Measurements from ENCODE around the gene AGAP1. TPM values are rescaled to one million over a fixed set of nuclear protein-coding genes. Genes with fewer than 3 reads are reported as not detected.

The AGAP1 gene
- total RNA-seq, 6 experiments from 2014 or later, result 14.1 to 16.0 (median 15.1) TPM

DNA sequence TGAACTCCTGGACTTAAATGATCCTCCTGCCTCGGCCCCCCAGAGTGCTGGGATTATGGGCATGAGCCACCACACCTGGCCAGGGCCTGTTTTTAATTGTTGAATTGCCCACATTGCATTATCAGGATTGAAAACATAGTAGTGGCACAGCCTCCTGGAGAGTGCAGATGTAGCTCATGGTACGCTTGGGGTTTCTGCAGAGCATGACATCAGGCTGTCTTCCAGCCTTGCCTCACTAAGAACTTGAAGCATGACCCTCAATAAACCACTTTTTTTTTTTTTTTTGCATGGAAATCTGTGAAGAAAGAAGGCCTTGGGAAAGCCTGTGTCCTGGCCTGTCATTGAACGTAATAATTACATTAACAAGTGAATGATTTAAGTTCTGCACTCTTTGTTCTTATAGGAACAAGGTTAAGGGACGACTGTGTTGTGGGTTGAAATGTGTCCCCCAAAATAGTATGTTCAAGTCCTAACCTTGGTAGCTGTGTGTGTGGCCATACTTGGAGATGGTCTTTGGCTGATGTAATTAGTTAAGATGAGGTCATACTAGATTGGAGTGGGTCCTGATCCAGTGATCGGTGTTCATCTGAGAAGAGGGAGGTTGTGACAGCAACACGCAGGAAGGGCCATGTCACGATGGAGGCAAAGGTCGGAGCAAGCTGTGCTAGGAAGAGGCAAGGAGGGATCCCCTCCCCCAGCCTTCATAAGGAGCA lies 90.2 kb downstream of the AGAP1 start:
- Mint-ChIP-seq H3K4me1 (ENCODE audit: low read depth) (peaks cover 5% of the 10 kb centered on the region; the same call in 1 of the 2 replicates), H3K4me3 (no peak overlapping the region)
- no peak for DNase-seq

DNA sequence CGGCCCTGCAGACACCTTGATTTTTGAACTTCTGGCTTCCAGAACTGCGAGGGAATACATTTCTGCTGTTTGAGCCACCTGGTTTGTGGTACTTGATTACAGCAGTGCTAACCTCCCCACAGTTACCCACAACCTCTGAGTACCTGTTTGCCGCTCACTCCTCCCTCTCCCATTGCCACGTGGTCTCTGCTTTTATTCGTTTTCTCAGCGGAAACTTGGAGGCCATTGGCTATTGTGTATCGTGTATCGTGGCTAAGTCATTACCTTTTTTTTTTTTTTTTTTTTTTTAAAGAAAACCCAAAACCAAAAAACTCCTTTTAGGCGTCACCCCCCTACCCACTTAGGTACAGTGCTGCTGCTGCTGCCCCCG lies 90.8 kb downstream of the AGAP1 start:
- H3K4me1 Mint-ChIP-seq (ENCODE audit: low read depth), result peaks cover 5% of the 10 kb centered on the region; the same call in 1 of the 2 replicates
- H3K9me3 Mint-ChIP-seq, result no peaks in the 10 kb centered on the region
- H3K36me3 Mint-ChIP-seq (ENCODE audit: low read depth), result no peaks in the 10 kb centered on the region
- no peak overlapping the region for H3K27ac Mint-ChIP-seq
- H3K4me3 Mint-ChIP-seq, result no peak overlapping the region
- TF ChIP-seq, protein P1, sequence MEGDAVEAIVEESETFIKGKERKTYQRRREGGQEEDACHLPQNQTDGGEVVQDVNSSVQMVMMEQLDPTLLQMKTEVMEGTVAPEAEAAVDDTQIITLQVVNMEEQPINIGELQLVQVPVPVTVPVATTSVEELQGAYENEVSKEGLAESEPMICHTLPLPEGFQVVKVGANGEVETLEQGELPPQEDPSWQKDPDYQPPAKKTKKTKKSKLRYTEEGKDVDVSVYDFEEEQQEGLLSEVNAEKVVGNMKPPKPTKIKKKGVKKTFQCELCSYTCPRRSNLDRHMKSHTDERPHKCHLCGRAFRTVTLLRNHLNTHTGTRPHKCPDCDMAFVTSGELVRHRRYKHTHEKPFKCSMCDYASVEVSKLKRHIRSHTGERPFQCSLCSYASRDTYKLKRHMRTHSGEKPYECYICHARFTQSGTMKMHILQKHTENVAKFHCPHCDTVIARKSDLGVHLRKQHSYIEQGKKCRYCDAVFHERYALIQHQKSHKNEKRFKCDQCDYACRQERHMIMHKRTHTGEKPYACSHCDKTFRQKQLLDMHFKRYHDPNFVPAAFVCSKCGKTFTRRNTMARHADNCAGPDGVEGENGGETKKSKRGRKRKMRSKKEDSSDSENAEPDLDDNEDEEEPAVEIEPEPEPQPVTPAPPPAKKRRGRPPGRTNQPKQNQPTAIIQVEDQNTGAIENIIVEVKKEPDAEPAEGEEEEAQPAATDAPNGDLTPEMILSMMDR (IDR thresholded peaks at IDR 0.05), result no peak
- peaks cover 8% of the 10 kb centered on the region for H3K27me3 Mint-ChIP-seq (ENCODE audit: insufficient read depth)
- DNase-seq, result no peak

More for the DNA sequence above, 90.2 kb downstream of the AGAP1 start:
- H3K27ac Mint-ChIP-seq, result no peak overlapping the region
- TF ChIP-seq, protein P1 (IDR thresholded peaks at IDR 0.05), result no peak
- H3K27me3 Mint-ChIP-seq (ENCODE audit: insufficient read depth), result peaks cover 8% of the 10 kb centered on the region
- H3K9me3 Mint-ChIP-seq, result no peaks in the 10 kb centered on the region
- no peaks in the 10 kb centered on the region for H3K36me3 Mint-ChIP-seq (ENCODE audit: low read depth)

DNA sequence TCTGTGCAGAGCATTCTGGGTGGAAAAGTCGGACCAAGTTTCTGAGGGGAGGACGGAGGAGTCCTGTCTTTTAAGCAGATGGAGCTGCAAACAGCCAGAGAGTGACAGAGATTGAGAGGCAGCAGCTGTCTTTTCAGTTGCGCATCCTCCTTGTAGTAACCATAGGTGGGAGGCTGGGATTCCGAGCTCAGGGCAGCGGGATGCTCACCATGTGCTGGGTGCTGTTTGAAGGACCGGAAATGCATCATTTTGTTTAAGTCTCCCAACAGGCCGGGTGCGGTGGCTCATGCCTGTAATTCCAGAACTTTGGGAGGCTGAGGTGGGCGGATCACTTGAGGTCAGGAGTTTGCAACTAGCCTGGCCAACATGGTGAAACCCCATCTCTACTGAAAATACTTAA lies 93.4 kb downstream of the AGAP1 start:
- TF ChIP-seq, protein P1 (IDR thresholded peaks at IDR 0.05), result no peak
- no peaks in the 10 kb centered on the region; the same call in 1 of the 2 replicates for H3K4me1 Mint-ChIP-seq (ENCODE audit: low read depth)
- H3K27ac Mint-ChIP-seq, result no peak overlapping the region
- H3K27me3 Mint-ChIP-seq (ENCODE audit: insufficient read depth), result peaks cover 6% of the 10 kb centered on the region
- no peaks in the 10 kb centered on the region for H3K9me3 Mint-ChIP-seq
- no peaks in the 10 kb centered on the region for H3K36me3 Mint-ChIP-seq (ENCODE audit: low read depth)
- no peak for DNase-seq
- H3K4me3 Mint-ChIP-seq, result no peak overlapping the region

DNA sequence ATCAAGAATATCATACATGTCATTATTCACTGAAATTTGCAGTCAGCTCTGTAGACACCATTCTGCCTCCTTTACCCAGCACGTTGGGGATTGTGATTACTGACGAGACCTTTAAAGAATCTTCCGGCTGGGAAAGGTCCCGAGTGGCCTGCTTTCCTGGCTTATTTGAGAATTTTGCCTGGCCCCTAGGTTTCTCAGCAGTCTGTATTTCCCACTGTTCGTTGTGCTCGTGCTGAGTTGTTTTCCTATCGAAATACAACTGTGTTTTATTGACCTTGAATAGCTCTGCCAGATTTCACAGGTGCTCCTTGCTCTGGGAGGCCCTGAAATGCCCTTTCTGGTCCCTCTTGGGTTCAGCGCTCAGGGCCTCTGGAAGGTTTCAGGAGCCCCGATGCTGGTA lies 94.9 kb downstream of the AGAP1 start:
- Mint-ChIP-seq H3K36me3 (ENCODE audit: low read depth) (no peaks in the 10 kb centered on the region), H3K27ac (no peak overlapping the region), H3K9me3 (no peaks in the 10 kb centered on the region), H3K4me1 (ENCODE audit: low read depth) (no peaks in the 10 kb centered on the region; the same call in 1 of the 2 replicates), H3K27me3 (ENCODE audit: insufficient read depth) (peaks cover 6% of the 10 kb centered on the region), H3K4me3 (no peak overlapping the region)
- DNase-seq, result no peak
- TF ChIP-seq, protein P1 (IDR thresholded peaks at IDR 0.05), result no peak

DNA sequence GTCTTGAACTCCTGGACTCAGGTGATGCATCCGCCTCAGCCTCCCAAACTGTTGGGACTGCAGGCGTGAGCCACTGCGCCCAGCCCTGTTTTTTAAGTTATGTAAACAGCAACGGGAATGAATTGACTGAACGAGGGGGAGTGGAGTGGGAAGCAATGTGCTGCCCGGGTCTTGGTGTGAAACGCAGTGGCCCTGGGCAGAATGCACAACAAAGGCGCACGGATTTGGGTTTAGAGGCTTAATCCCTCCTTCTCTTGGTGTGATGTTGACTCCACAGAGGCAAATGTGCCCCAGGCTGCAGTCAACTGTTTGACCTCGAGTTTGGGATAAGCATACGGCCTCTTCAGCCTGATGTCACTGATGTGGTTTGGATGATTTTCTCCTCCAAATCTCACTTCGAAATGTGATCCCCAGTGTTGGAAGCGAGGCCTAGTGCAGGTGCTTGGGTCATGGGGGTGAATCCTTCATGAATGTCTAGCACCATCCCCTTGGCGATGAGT lies 97.4 kb downstream of the AGAP1 start:
- H3K27me3 Mint-ChIP-seq (ENCODE audit: insufficient read depth), result peaks cover 2% of the 10 kb centered on the region; the same call in 1 of the 2 replicates
- H3K27ac Mint-ChIP-seq, result no peak overlapping the region
- no peak overlapping the region for H3K4me3 Mint-ChIP-seq
- no peaks in the 10 kb centered on the region for H3K9me3 Mint-ChIP-seq
- H3K4me1 Mint-ChIP-seq (ENCODE audit: low read depth), result no peaks in the 10 kb centered on the region; the same call in 1 of the 2 replicates
- no peaks in the 10 kb centered on the region for H3K36me3 Mint-ChIP-seq (ENCODE audit: low read depth)
- TF ChIP-seq, protein P1 (IDR thresholded peaks at IDR 0.05), result no peak
- no peak for DNase-seq

Data from HFFc6 (cell line).